Lung (tissue), 12 donors: ENCODE data around the gene ADORA3. TPM values are rescaled to one million over a fixed set of nuclear protein-coding genes. Genes with fewer than 3 reads are reported as not detected.

Source experiments
- ATAC-seq: fragments of 200-7000 bp; cut with Tn5 transposase; one replicate; pipeline ENCODE4 v1.9.1; 2020; ENCODE audit warnings: moderate number of reproducible peaks; ENCODE audit not compliant: insufficient read depth, low FRiP score
- DNase-seq, 3 donors: peaks; one replicate each; pipeline ENCODE4 v3.0.0-alpha.2; 2013 to 2017
- H3K27ac ChIP-seq, 2 donors: one replicate each; pipeline ENCODE4 v1.5.1; 2013; ENCODE audit warnings: mild to moderate bottlenecking in 2 of 2, moderate library complexity in 2 of 2, control low read depth in 1 of 2, inconsistent platforms in 1 of 2, low read depth in 1 of 2, low read length in 1 of 2
- H3K27me3 ChIP-seq, 3 donors: one replicate each; pipeline ENCODE4 v1.5.1; 2013; ENCODE audit warnings: low read length in 2 of 3; ENCODE audit not compliant: control insufficient read depth in 3 of 3, insufficient read depth in 3 of 3
- H3K36me3 ChIP-seq, 4 donors: one replicate each; pipeline ENCODE4 v1.5.1; 2013; ENCODE audit warnings: low read length in 4 of 4, mild to moderate bottlenecking in 1 of 4, moderate library complexity in 1 of 4; ENCODE audit not compliant: control insufficient read depth in 4 of 4, insufficient read depth in 4 of 4
- H3K4me1 ChIP-seq, 5 donors: one replicate each; pipeline ENCODE4 v1.5.1; 2013; ENCODE audit warnings: low read length in 5 of 5, mild to moderate bottlenecking in 2 of 5, moderate library complexity in 1 of 5; ENCODE audit not compliant: control insufficient read depth in 5 of 5, insufficient read depth in 5 of 5
- H3K4me3 ChIP-seq: one replicate; pipeline ENCODE4 v1.5.1; 2013; ENCODE audit warnings: mild to moderate bottlenecking, control low read depth, moderate library complexity
- H3K9ac ChIP-seq, 2 donors: one replicate each; pipeline ENCODE4 v1.5.1; 2013; ENCODE audit warnings: low read length in 2 of 2, control low read depth in 1 of 2; ENCODE audit not compliant: insufficient read depth in 1 of 2
- H3K9me3 ChIP-seq, 4 donors: one replicate each; pipeline ENCODE4 v1.5.1; 2013; ENCODE audit warnings: low read length in 3 of 4, mild to moderate bottlenecking in 1 of 4, moderate library complexity in 1 of 4; ENCODE audit not compliant: control insufficient read depth in 4 of 4, insufficient read depth in 3 of 4
- WGBS, 2 donors: extraction: QIAGEN DNeasy Blood & Tissue Kit; methylation state at CpG; one replicate each; pipeline ENCODE4 v1.1.7; 2013; 5-methylcytosine and 5-hydroxymethylcytosine counted together
- polyA plus RNA-seq, 2 donors: library from polyadenylated mRNA; stranded (reverse); fragments of 200-250 nt; gene quantifications; one replicate each; pipeline ENCODE4 v1.2.1, GENCODE V29; 2013
- total RNA-seq, 2 donors: library from RNA; depleted of rRNA in 1 of 2; stranded (reverse); fragments of >200 nt in 1 of 2; gene quantifications; one replicate each; pipeline ENCODE4 v1.2.1, GENCODE V29; 2014 to 2021
- TF ChIP-seq, protein P1 (sequence below): IDR thresholded peaks from 2 replicates; pipeline ENCODE4 v1.5.1; 2012; ENCODE audit warnings: mild to moderate bottlenecking; ENCODE audit errors: control extremely low read depth, extremely low read depth
- donor health status: control.
- donor health status: control.
- donor health status: Bipolar disorder and iron deficiency.
- donor health status: healthy.
- donor health status: DM: yes; HTN: yes; CAD: no.

Gene ADORA3
- total and polyA plus RNA-seq, 4 donors, result 1.1 to 10.3 (median 3.9) TPM

DNA sequence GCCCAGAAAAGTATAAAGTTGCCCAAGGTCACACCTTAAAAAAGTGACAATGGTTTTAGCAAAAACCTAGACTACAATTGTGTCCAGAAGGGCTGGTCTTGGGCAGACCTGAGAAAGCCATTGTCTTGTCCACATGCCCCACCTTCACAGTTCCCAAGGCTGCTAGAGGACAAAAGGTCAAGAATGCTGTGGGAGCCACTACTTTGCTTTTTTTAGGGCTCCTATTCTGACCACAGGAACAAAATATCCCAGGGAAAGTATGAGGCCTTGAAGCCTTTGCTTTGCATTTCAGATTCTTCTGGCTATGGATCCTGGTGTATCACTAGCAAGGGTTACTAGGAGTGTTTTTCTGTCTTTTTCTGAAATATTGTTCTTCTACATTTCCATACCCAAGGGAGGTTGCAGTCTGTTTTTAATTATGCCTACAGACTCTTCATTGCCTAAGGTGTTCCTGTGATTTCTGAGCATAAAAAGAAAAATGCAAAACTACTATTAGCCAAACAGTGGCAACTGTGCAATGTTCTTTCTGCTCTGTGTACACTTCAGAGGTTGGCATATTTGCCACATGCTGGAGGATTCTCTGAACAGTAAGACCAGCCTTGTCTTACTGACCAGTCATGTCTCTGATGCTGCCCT, 18.9 kb downstream of the ADORA3 start:
- TF ChIP-seq, protein P1, sequence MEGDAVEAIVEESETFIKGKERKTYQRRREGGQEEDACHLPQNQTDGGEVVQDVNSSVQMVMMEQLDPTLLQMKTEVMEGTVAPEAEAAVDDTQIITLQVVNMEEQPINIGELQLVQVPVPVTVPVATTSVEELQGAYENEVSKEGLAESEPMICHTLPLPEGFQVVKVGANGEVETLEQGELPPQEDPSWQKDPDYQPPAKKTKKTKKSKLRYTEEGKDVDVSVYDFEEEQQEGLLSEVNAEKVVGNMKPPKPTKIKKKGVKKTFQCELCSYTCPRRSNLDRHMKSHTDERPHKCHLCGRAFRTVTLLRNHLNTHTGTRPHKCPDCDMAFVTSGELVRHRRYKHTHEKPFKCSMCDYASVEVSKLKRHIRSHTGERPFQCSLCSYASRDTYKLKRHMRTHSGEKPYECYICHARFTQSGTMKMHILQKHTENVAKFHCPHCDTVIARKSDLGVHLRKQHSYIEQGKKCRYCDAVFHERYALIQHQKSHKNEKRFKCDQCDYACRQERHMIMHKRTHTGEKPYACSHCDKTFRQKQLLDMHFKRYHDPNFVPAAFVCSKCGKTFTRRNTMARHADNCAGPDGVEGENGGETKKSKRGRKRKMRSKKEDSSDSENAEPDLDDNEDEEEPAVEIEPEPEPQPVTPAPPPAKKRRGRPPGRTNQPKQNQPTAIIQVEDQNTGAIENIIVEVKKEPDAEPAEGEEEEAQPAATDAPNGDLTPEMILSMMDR, result no peak
- Histone ChIP-seq H3K4me1 (peaks cover 0 to 4% (median 2%) of the 10 kb centered on the region in 5 donors), H3K4me3 (no peak overlapping the region)

GRCh38 chr1:111483876-111484275, 19.6 kb downstream of the ADORA3 start:
- no peak overlapping the region for H3K9ac ChIP-seq
- WGBS, 2 donors, result 46 to 72% methylated on average over 2 of the region's 2 CpGs
- H3K27ac ChIP-seq, result no peak overlapping the region

More for the DNA sequence above, 18.9 kb downstream of the ADORA3 start:
- H3K27ac ChIP-seq, result no peak overlapping the region
- H3K36me3 ChIP-seq, result no peaks in the 10 kb centered on the region
- no peak for ATAC-seq
- DNase-seq, result no peak
- no peak overlapping the region for H3K9ac ChIP-seq
- H3K27me3 ChIP-seq, result no peaks in the 10 kb centered on the region
- H3K9me3 ChIP-seq, result no peaks in the 10 kb centered on the region

GRCh38 chr1:111483166-111483565, 20.3 kb downstream of the ADORA3 start:
- no peak overlapping the region for H3K4me3 ChIP-seq
- ATAC-seq (no peak), DNase-seq (no peak)
- 63 to 73% methylated on average over 3 of the region's 3 CpGs for WGBS, 2 donors
- no peaks in the 10 kb centered on the region for H3K27me3 ChIP-seq
- H3K9me3 ChIP-seq, result no peaks in the 10 kb centered on the region
- H3K27ac ChIP-seq, result no peak overlapping the region
- H3K36me3 ChIP-seq, result peaks cover 0 to 1% (median 0%) of the 10 kb centered on the region in 4 donors
- H3K4me1 ChIP-seq, result peaks cover 0 to 4% (median 2%) of the 10 kb centered on the region in 5 donors
- TF ChIP-seq, protein P1, result no peak
- no peak overlapping the region for H3K9ac ChIP-seq

More at GRCh38 chr1:111483876-111484275, 19.6 kb downstream of the ADORA3 start:
- Histone ChIP-seq H3K36me3 (no peaks in the 10 kb centered on the region), H3K9me3 (no peaks in the 10 kb centered on the region), H3K4me3 (no peak overlapping the region), H3K4me1 (peaks cover 0 to 4% (median 2%) of the 10 kb centered on the region in 5 donors), H3K27me3 (no peaks in the 10 kb centered on the region)
- no peak for ATAC-seq
- TF ChIP-seq, protein P1, result no peak
- DNase-seq, result no peak
